ENCODE measurements around the gene NEURL1. TPM values are rescaled to one million over a fixed set of nuclear protein-coding genes. Genes with fewer than 3 reads are reported as not detected.

Gene NEURL1
- total RNA-seq, 1 donor from 2014 or later, result 3.4 TPM

- intact Hi-C loops (cut with micrococcal nuclease), result loop anchor here (10.0 kb wide), 1 partner anchor 146 kb away; no protein-coding TSS in a partner anchor
- no peak for DNase-seq (ENCODE audit: low spot score)
- H3K4me3 Mint-ChIP-seq, result no peak overlapping the region
- no peaks in the 10 kb centered on the region for H3K4me1 Mint-ChIP-seq (ENCODE audit: low read depth)
- H3K36me3 Mint-ChIP-seq (ENCODE audit: low read depth), result no peaks in the 10 kb centered on the region
- no peaks in the 10 kb centered on the region for H3K9me3 Mint-ChIP-seq
- no peak overlapping the region for H3K27ac Mint-ChIP-seq
- peaks cover 15% of the 10 kb centered on the region for H3K27me3 Mint-ChIP-seq (ENCODE audit: insufficient read depth)
These were observed 67.4 kb downstream of the NEURL1 start for GRCh38 chr10:103560886-103561285.

- Mint-ChIP-seq H3K36me3 (ENCODE audit: low read depth) (no peaks in the 10 kb centered on the region), H3K27ac (no peak overlapping the region), H3K4me1 (ENCODE audit: low read depth) (no peaks in the 10 kb centered on the region), H3K27me3 (ENCODE audit: insufficient read depth) (peaks cover 15% of the 10 kb centered on the region), H3K4me3 (no peak overlapping the region), H3K9me3 (no peaks in the 10 kb centered on the region)
- no peak for DNase-seq (ENCODE audit: low spot score)
- intact Hi-C loops (cut with micrococcal nuclease), result loop anchor here (10.0 kb wide), 1 partner anchor 148 kb away; no protein-coding TSS in a partner anchor
These were observed 68.9 kb downstream of the NEURL1 start for GRCh38 chr10:103562383-103562782.

- Mint-ChIP-seq H3K27ac (no peak overlapping the region), H3K9me3 (no peaks in the 10 kb centered on the region), H3K27me3 (ENCODE audit: insufficient read depth) (peaks cover 11% of the 10 kb centered on the region), H3K4me3 (no peak overlapping the region), H3K4me1 (ENCODE audit: low read depth) (no peaks in the 10 kb centered on the region), H3K36me3 (ENCODE audit: low read depth) (no peaks in the 10 kb centered on the region)
- DNase-seq (ENCODE audit: low spot score), result no peak
- intact Hi-C loops (cut with micrococcal nuclease), result loop anchor here (10.0 kb wide), 1 partner anchor 149 kb away; no protein-coding TSS in a partner anchor
These were observed 70.0 kb downstream of the NEURL1 start for GRCh38 chr10:103563231-103564115.

- Mint-ChIP-seq H3K4me1 (ENCODE audit: low read depth) (no peaks in the 10 kb centered on the region), H3K9me3 (no peaks in the 10 kb centered on the region), H3K27ac (no peak overlapping the region), H3K4me3 (no peak overlapping the region), H3K36me3 (ENCODE audit: low read depth) (no peaks in the 10 kb centered on the region), H3K27me3 (ENCODE audit: insufficient read depth) (peaks cover 14% of the 10 kb centered on the region)
- DNase-seq (ENCODE audit: low spot score), result no peak
- intact Hi-C loops (cut with micrococcal nuclease), result loop anchor here (10.0 kb wide), 1 partner anchor 149 kb away; no protein-coding TSS in a partner anchor
These were observed 70.6 kb downstream of the NEURL1 start for GRCh38 chr10:103564116-103564501.

GRCh38 chr10:103564776-103565520, 71.4 kb downstream of the NEURL1 start:
- intact Hi-C loops (cut with micrococcal nuclease), result loop anchor here (10.0 kb wide), 1 partner anchor 150 kb away; no protein-coding TSS in a partner anchor
- no peaks in the 10 kb centered on the region for H3K9me3 Mint-ChIP-seq
- no peaks in the 10 kb centered on the region for H3K4me1 Mint-ChIP-seq (ENCODE audit: low read depth)
- peaks cover 15% of the 10 kb centered on the region for H3K27me3 Mint-ChIP-seq (ENCODE audit: insufficient read depth)
- no peak overlapping the region for H3K27ac Mint-ChIP-seq
- H3K36me3 Mint-ChIP-seq (ENCODE audit: low read depth), result no peaks in the 10 kb centered on the region
- no peak overlapping the region for H3K4me3 Mint-ChIP-seq
- DNase-seq (ENCODE audit: low spot score), result peak; percentile 25

GRCh38 chr10:103566536-103566935, 73.0 kb downstream of the NEURL1 start:
- no peaks in the 10 kb centered on the region for H3K9me3 Mint-ChIP-seq
- peaks cover 9% of the 10 kb centered on the region for H3K27me3 Mint-ChIP-seq (ENCODE audit: insufficient read depth)
- no peak overlapping the region for H3K27ac Mint-ChIP-seq
- intact Hi-C loops (cut with micrococcal nuclease), result loop anchor here (10.0 kb wide), 1 partner anchor 152 kb away; no protein-coding TSS in a partner anchor
- H3K4me3 Mint-ChIP-seq, result no peak overlapping the region
- H3K4me1 Mint-ChIP-seq (ENCODE audit: low read depth), result no peaks in the 10 kb centered on the region
- no peak for DNase-seq (ENCODE audit: low spot score)
- H3K36me3 Mint-ChIP-seq (ENCODE audit: low read depth), result no peaks in the 10 kb centered on the region

- peaks cover 7% of the 10 kb centered on the region for H3K27me3 Mint-ChIP-seq (ENCODE audit: insufficient read depth)
- no peak for DNase-seq (ENCODE audit: low spot score)
- H3K27ac Mint-ChIP-seq, result no peak overlapping the region
- intact Hi-C loops (cut with micrococcal nuclease), result loop anchor here (10.0 kb wide), 1 partner anchor 154 kb away; no protein-coding TSS in a partner anchor
- no peak overlapping the region for H3K4me3 Mint-ChIP-seq
- no peaks in the 10 kb centered on the region for H3K36me3 Mint-ChIP-seq (ENCODE audit: low read depth)
- H3K9me3 Mint-ChIP-seq, result no peaks in the 10 kb centered on the region
- no peaks in the 10 kb centered on the region for H3K4me1 Mint-ChIP-seq (ENCODE audit: low read depth)
These were observed 75.0 kb downstream of the NEURL1 start for GRCh38 chr10:103568505-103568904.

GRCh38 chr10:103569896-103570295, 76.4 kb downstream of the NEURL1 start:
- no peaks in the 10 kb centered on the region for H3K9me3 Mint-ChIP-seq
- H3K27me3 Mint-ChIP-seq (ENCODE audit: insufficient read depth), result peaks cover 11% of the 10 kb centered on the region
- H3K4me1 Mint-ChIP-seq (ENCODE audit: low read depth), result no peaks in the 10 kb centered on the region
- no peak overlapping the region for H3K27ac Mint-ChIP-seq
- no peaks in the 10 kb centered on the region for H3K36me3 Mint-ChIP-seq (ENCODE audit: low read depth)
- intact Hi-C loops (cut with micrococcal nuclease), result loop anchor here (10.0 kb wide), 1 partner anchor 155 kb away; no protein-coding TSS in a partner anchor
- DNase-seq (ENCODE audit: low spot score), result no peak
- no peak overlapping the region for H3K4me3 Mint-ChIP-seq

- H3K4me1 Mint-ChIP-seq (ENCODE audit: low read depth), result no peaks in the 10 kb centered on the region
- DNase-seq (ENCODE audit: low spot score), result no peak
- intact Hi-C loops (cut with micrococcal nuclease), result no loop called here
- peaks cover 11% of the 10 kb centered on the region for H3K27me3 Mint-ChIP-seq (ENCODE audit: insufficient read depth)
- no peak overlapping the region for H3K4me3 Mint-ChIP-seq
- no peak overlapping the region for H3K27ac Mint-ChIP-seq
- no peaks in the 10 kb centered on the region for H3K36me3 Mint-ChIP-seq (ENCODE audit: low read depth)
- H3K9me3 Mint-ChIP-seq, result no peaks in the 10 kb centered on the region
These were observed 77.5 kb downstream of the NEURL1 start for GRCh38 chr10:103570844-103571655.

GRCh38 chr10:103571656-103571975, 78.1 kb downstream of the NEURL1 start:
- Mint-ChIP-seq H3K4me3 (no peak overlapping the region), H3K36me3 (ENCODE audit: low read depth) (no peaks in the 10 kb centered on the region), H3K27ac (no peak overlapping the region), H3K27me3 (ENCODE audit: insufficient read depth) (peaks cover 11% of the 10 kb centered on the region), H3K9me3 (no peaks in the 10 kb centered on the region), H3K4me1 (ENCODE audit: low read depth) (no peaks in the 10 kb centered on the region)
- intact Hi-C loops (cut with micrococcal nuclease), result no loop called here
- no peak for DNase-seq (ENCODE audit: low spot score)

- no peak for DNase-seq (ENCODE audit: low spot score)
- H3K9me3 Mint-ChIP-seq, result no peaks in the 10 kb centered on the region
- no peaks in the 10 kb centered on the region for H3K36me3 Mint-ChIP-seq (ENCODE audit: low read depth)
- peaks cover 14% of the 10 kb centered on the region for H3K27me3 Mint-ChIP-seq (ENCODE audit: insufficient read depth)
- no peaks in the 10 kb centered on the region for H3K4me1 Mint-ChIP-seq (ENCODE audit: low read depth)
- no peak overlapping the region for H3K27ac Mint-ChIP-seq
- intact Hi-C loops (cut with micrococcal nuclease), result no loop called here
- H3K4me3 Mint-ChIP-seq, result no peak overlapping the region
These were observed 79.1 kb downstream of the NEURL1 start for GRCh38 chr10:103572347-103573204.

GRCh38 chr10:103573205-103573487, 79.6 kb downstream of the NEURL1 start:
- Mint-ChIP-seq H3K4me1 (ENCODE audit: low read depth) (no peaks in the 10 kb centered on the region), H3K36me3 (ENCODE audit: low read depth) (no peaks in the 10 kb centered on the region), H3K4me3 (no peak overlapping the region), H3K27ac (no peak overlapping the region), H3K27me3 (ENCODE audit: insufficient read depth) (peaks cover 14% of the 10 kb centered on the region), H3K9me3 (no peaks in the 10 kb centered on the region)
- no peak for DNase-seq (ENCODE audit: low spot score)
- intact Hi-C loops (cut with micrococcal nuclease), result no loop called here
